IMR-90 (cell line): Measurements from ENCODE around the gene FLACC1. TPM values are rescaled to one million over a fixed set of nuclear protein-coding genes. Genes with fewer than 3 reads are reported as not detected.

Experiments
- ATAC-seq: fragments of 200-7000 bp; cut with Tn5 transposase; 2 replicates; pipeline ENCODE4 v1.9.1; 2020; ENCODE audit warnings: low read depth, mild to moderate bottlenecking, moderate library complexity
- BruUV-seq: library from RNA; stranded (reverse); fragments of 400-500 nt; replicated peaks from 2 replicates; lab custom pipeline; 2021; lab: Mats Ljungman, UMichigan
- CTCF ChIA-PET: fragments of 300-600 bp; formaldehyde crosslinking; extraction: SDS; loops from one replicate; lab custom pipeline; 2021; ENCODE audit warnings: antibody characterized with exemption; lab: Yijun Ruan, JAX
- POLR2A ChIA-PET: fragments of 300-600 bp; sonication (Branson Sonifier 250); formaldehyde crosslinking; loops from one replicate; lab custom pipeline; 2022; ENCODE audit warnings: antibody characterized with exemption; ENCODE audit not compliant: unreplicated experiment; lab: Charles Lee
- DNase-seq: peaks from one replicate; pipeline ENCODE4 v3.0.0; 2013
- H2AFZ ChIP-seq: replicated peaks from 2 replicates; pipeline ENCODE3; 2013; ENCODE audit warnings: low read length, mild to moderate bottlenecking; ENCODE audit not compliant: poor library complexity
- H2AK5ac ChIP-seq: 2 replicates; pipeline ENCODE4 v1.6.1; 2013; ENCODE audit warnings: low read depth, low read length, inconsistent platforms
- H2AK9ac ChIP-seq: replicated peaks from 2 replicates; pipeline ENCODE3; 2013; ENCODE audit warnings: mild to moderate bottlenecking, low read depth, low read length, moderate library complexity; ENCODE audit not compliant: poor library complexity
- H2BK120ac ChIP-seq: 2 replicates; pipeline ENCODE4 v1.6.1; 2013; ENCODE audit warnings: low read depth, low read length, inconsistent platforms
- H2BK15ac ChIP-seq: 3 replicates; pipeline ENCODE4 v1.6.1; 2013; ENCODE audit warnings: low read depth, low read length, inconsistent platforms
- H2BK20ac ChIP-seq: 2 replicates; pipeline ENCODE4 v1.6.1; 2013; ENCODE audit warnings: low read depth, mild to moderate bottlenecking, inconsistent platforms, low read length, moderate library complexity
- H2BK5ac ChIP-seq: 2 replicates; pipeline ENCODE4 v1.6.1; 2013; ENCODE audit warnings: mild to moderate bottlenecking, low read depth, low read length, inconsistent platforms; ENCODE audit not compliant: poor library complexity, severe bottlenecking
- H3K14ac ChIP-seq: replicated peaks from 2 replicates; pipeline ENCODE4 v1.6.1; 2013; ENCODE audit warnings: low read depth, low read length, inconsistent platforms
- H3K18ac ChIP-seq: 2 replicates; pipeline ENCODE4 v1.6.1; 2013; ENCODE audit warnings: low read depth, low read length, control low read depth
- H3K23ac ChIP-seq: 2 replicates; pipeline ENCODE4 v1.6.1; 2013; ENCODE audit warnings: low read depth, low read length, inconsistent platforms
- H3K27ac ChIP-seq: 2 replicates; pipeline ENCODE4 v1.5.1; 2013; ENCODE audit warnings: mild to moderate bottlenecking, control low read depth, low read length; ENCODE audit not compliant: insufficient read depth
- H3K27me3 ChIP-seq: 2 replicates; pipeline ENCODE4 v1.6.1; 2013; ENCODE audit warnings: low read length; ENCODE audit not compliant: control insufficient read depth, insufficient read depth
- H3K36me3 ChIP-seq: 2 replicates; pipeline ENCODE4 v1.6.1; 2013; ENCODE audit warnings: low read length, mixed read lengths; ENCODE audit not compliant: control insufficient read depth, insufficient read depth
- H3K4ac ChIP-seq: 2 replicates; pipeline ENCODE4 v1.6.1; 2013; ENCODE audit warnings: low read depth, low read length, inconsistent platforms
- H3K4me1 ChIP-seq: 2 replicates; pipeline ENCODE4 v1.6.1; 2013; ENCODE audit warnings: low read length, mixed read lengths; ENCODE audit not compliant: control insufficient read depth, insufficient read depth
- H3K4me2 ChIP-seq: 2 replicates; pipeline ENCODE4 v1.6.1; 2013; ENCODE audit warnings: low read depth, mild to moderate bottlenecking, control low read depth, low read length, moderate library complexity
- H3K4me3 ChIP-seq: 2 replicates; pipeline ENCODE4 v1.5.1; 2013; ENCODE audit warnings: low read depth, mild to moderate bottlenecking, control low read depth, low read length, moderate library complexity; ENCODE audit not compliant: insufficient read depth
- H3K56ac ChIP-seq: 2 replicates; pipeline ENCODE4 v1.6.1; 2013; ENCODE audit warnings: low read length, inconsistent platforms; ENCODE audit not compliant: insufficient read depth; ENCODE audit errors: extremely low read depth
- H3K79me1 ChIP-seq, 2 experiments: 2 replicates each; pipeline ENCODE4 v1.6.1; 2013; ENCODE audit warnings: low read length in 2 of 2, inconsistent platforms in 1 of 2, low read depth in 1 of 2
- H3K9ac ChIP-seq: 2 replicates; pipeline ENCODE4 v1.6.1; 2013; ENCODE audit warnings: low read depth, low read length, control low read depth
- H3K9me1 ChIP-seq: 2 replicates; pipeline ENCODE4 v1.6.1; 2013; ENCODE audit warnings: low read length, inconsistent platforms; ENCODE audit not compliant: insufficient read depth
- H3K9me3 ChIP-seq: 2 replicates; pipeline ENCODE4 v1.6.1; 2013; ENCODE audit warnings: low read length; ENCODE audit not compliant: control insufficient read depth, insufficient read depth
- H4K20me1 ChIP-seq: 2 replicates; pipeline ENCODE4 v1.6.1; 2013; ENCODE audit warnings: low read length, inconsistent platforms; ENCODE audit not compliant: insufficient read depth
- H4K5ac ChIP-seq: 2 replicates; pipeline ENCODE4 v1.6.1; 2013; ENCODE audit warnings: mild to moderate bottlenecking, low read depth, low read length, control low read depth
- H4K8ac ChIP-seq, 2 experiments: 2 replicates each; pipeline ENCODE4 v1.6.1; 2013; ENCODE audit warnings: low read depth in 2 of 2, low read length in 2 of 2, control low read depth in 1 of 2, inconsistent platforms in 1 of 2
- H4K91ac ChIP-seq: 2 replicates; pipeline ENCODE4 v1.6.1; 2013; ENCODE audit warnings: low read depth, low read length, inconsistent platforms; ENCODE audit not compliant: insufficient read depth
- CTCF ChIP-seq: conservative IDR thresholded peaks from 2 replicates; pipeline ENCODE4 v1.5.1; 2012; ENCODE audit warnings: mild to moderate bottlenecking, low read depth, low read length, improper control_type of control experiment
- ELK1 ChIP-seq: fragments of 150-350 bp; IDR thresholded peaks from 2 replicates; pipeline ENCODE4 v1.6.1; 2016; ENCODE audit warnings: low read depth, mild to moderate bottlenecking, low read length, moderate library complexity, borderline replicate concordance
- MAFK ChIP-seq: IDR thresholded peaks from 2 replicates; pipeline ENCODE4 v1.6.1; 2012; ENCODE audit warnings: low read depth, low read length, improper control_type of control experiment
- POLR2A ChIP-seq: IDR thresholded peaks from 2 replicates; pipeline ENCODE4 v1.6.1; 2012; ENCODE audit warnings: mild to moderate bottlenecking, low read depth, low read length
- RFX5 ChIP-seq: IDR thresholded peaks from 2 replicates; pipeline ENCODE4 v1.8.0; 2012; ENCODE audit warnings: low read depth, mild to moderate bottlenecking, low read length, moderate library complexity
- SMC3 ChIP-seq: fragments of 150-350 bp; IDR thresholded peaks from 2 replicates; pipeline ENCODE4 v1.6.1; 2016; ENCODE audit warnings: low read depth, mild to moderate bottlenecking, antibody characterized with exemption, low read length, moderate library complexity
- WGBS, 2 experiments: methylation state at CpG; one replicate each; pipeline versions ENCODE4 v1.1.5 to v1.1.7; 2013; ENCODE audit warnings: missing lambda C conversion rate in 2 of 2; ENCODE audit not compliant: insufficient read length in 1 of 2; ENCODE audit errors: extremely low coverage in 2 of 2; 5-methylcytosine and 5-hydroxymethylcytosine counted together
- dilution Hi-C: fragments of 300-500 bp; cut with HindIII; formaldehyde crosslinking; loops from one replicate; pipeline ENCODE4 v1.14.3; 2018; ENCODE audit warnings: low sequenced_read_pairs; ENCODE audit not compliant: unreplicated experiment
- in situ Hi-C: fragments of 300-500 bp; cut with MboI; formaldehyde crosslinking; loops from 3 replicates; pipeline ENCODE4 v1.14.3; 2019; ENCODE audit warnings: low sequenced_read_pairs, inconsistent platforms, mixed read lengths
- intact Hi-C: fragments of 100-400 bp; cut with micrococcal nuclease; formaldehyde crosslinking; loops from 2 replicates; pipeline ENCODE4 v1.10.0; 2022
- polyA plus RNA-seq, 3 experiments: library from polyadenylated mRNA; depleted of rRNA; stranded (reverse); fragments of >200 nt; gene quantifications; 2 replicates each; pipeline ENCODE4 v1.2.3, GENCODE V29; 2012; ENCODE audit warnings: low replicate concordance in 1 of 3
- total RNA-seq: library from RNA; depleted of rRNA; stranded (reverse); fragments of >200 nt; gene quantifications from 2 replicates; pipeline ENCODE4 v1.2.3, GENCODE V29; 2012

The FLACC1 gene
- total and polyA plus RNA-seq, 2 of the 4 experiments (the other 2 are of a cell fraction), result 0.32 to 0.54 TPM

- no peak overlapping the region for H3K4me3 ChIP-seq
- no peak overlapping the region for H2BK15ac ChIP-seq
- no peak overlapping the region for H3K56ac ChIP-seq
- H3K9me3 ChIP-seq, result no peaks in the 10 kb centered on the region
- no peak overlapping the region for H2AFZ ChIP-seq
- no peaks in the 10 kb centered on the region for H3K79me1 ChIP-seq
- H3K4me1 ChIP-seq, result no peaks in the 10 kb centered on the region
- 100% methylated on average over 4 of the region's 7 CpGs; no CpG with 5 or more reads in 1 of the 2 experiments for WGBS, 2 experiments
- no peaks in the 10 kb centered on the region for H4K20me1 ChIP-seq
- dilution Hi-C loops, result no loop called here
- ChIA-PET POLR2A (no interaction called here), CTCF (no interaction called here)
- no peak overlapping the region for H3K4me2 ChIP-seq
- H2AK5ac ChIP-seq, result no peak overlapping the region
- H4K5ac ChIP-seq, result no peak overlapping the region
- no TSS peak for BruUV-seq
- no peak overlapping the region for H3K14ac ChIP-seq
- intact Hi-C loops, result no loop called here
- DNase-seq (no peak), ATAC-seq (no peak)
- H3K27me3 ChIP-seq, result no peaks in the 10 kb centered on the region
- H3K36me3 ChIP-seq, result no peaks in the 10 kb centered on the region
- H3K9ac ChIP-seq, result no peak overlapping the region
- no peak overlapping the region for H4K91ac ChIP-seq
- H2BK5ac ChIP-seq, result no peak overlapping the region
- H3K9me1 ChIP-seq, result no peaks in the 10 kb centered on the region
- H4K8ac ChIP-seq, result no peak overlapping the region
- H2AK9ac ChIP-seq, result no peak overlapping the region
- H2BK120ac ChIP-seq, result no peak overlapping the region
- no peak overlapping the region for H3K4ac ChIP-seq
- TF ChIP-seq CTCF (no peak), RFX5 (no peak), MAFK (no peak), POLR2A (no peak), ELK1 (no peak), SMC3 (no peak)
- H3K27ac ChIP-seq, result no peak overlapping the region
- no peak overlapping the region for H2BK20ac ChIP-seq
- H3K18ac ChIP-seq, result no peak overlapping the region
- no peak overlapping the region for H3K23ac ChIP-seq
- in situ Hi-C loops, result no loop called here
These were observed 11.4 kb downstream of the FLACC1 start for GRCh38 chr2:201345625-201346213.
